HEK293T (cell line): ENCODE results near the gene ID2.

Source experiments
- BHLHE40 ChIP-seq: fragments of 450-650 bp; IDR thresholded peaks from 2 replicates; pipeline ENCODE4 v1.6.1; 2016; ENCODE audit warnings: mild to moderate bottlenecking, moderate library complexity, borderline replicate concordance
- ELF4 ChIP-seq: fragments of 450-650 bp; IDR thresholded peaks from 2 replicates; pipeline ENCODE4 v1.6.1; 2017; ENCODE audit warnings: antibody characterized with exemption
- FOXK2 ChIP-seq: fragments of 450-650 bp; IDR thresholded peaks from 2 replicates; pipeline ENCODE4 v1.6.1; 2016; ENCODE audit warnings: mild to moderate bottlenecking
- HDGF ChIP-seq: fragments of 450-650 bp; IDR thresholded peaks from 2 replicates; pipeline ENCODE4 v1.6.1; 2017; ENCODE audit warnings: antibody characterized with exemption, borderline replicate concordance
- NFRKB ChIP-seq: fragments of 450-650 bp; IDR thresholded peaks from 2 replicates; pipeline ENCODE4 v1.6.1; 2016; ENCODE audit warnings: mild to moderate bottlenecking, moderate library complexity
- PKNOX1 ChIP-seq: fragments of 450-650 bp; IDR thresholded peaks from 2 replicates; pipeline ENCODE4 v1.6.1; 2016
- SP1 ChIP-seq: fragments of 450-650 bp; IDR thresholded peaks from 2 replicates; pipeline ENCODE4 v1.6.1; 2017
- TARDBP ChIP-seq: fragments of 450-650 bp; IDR thresholded peaks from 2 replicates; pipeline ENCODE4 v1.6.1; 2016

GRCh38 chr2:8645176-8645831 is 36.6 kb upstream of the ID2 start:
- TF ChIP-seq TARDBP (no peak), BHLHE40 (no peak), SP1 (no peak), PKNOX1 (no peak), HDGF (no peak), NFRKB (no peak), FOXK2 (no peak), ELF4 (no peak)
